Purkinje cell (primary cell): Measurements from ENCODE around the gene CAB39L. TPM values are rescaled to one million over a fixed set of nuclear protein-coding genes. Genes with fewer than 3 reads are reported as not detected.

Source experiments
- polyA plus RNA-seq: library from polyadenylated mRNA; unstranded; fragments of >200 nt; fragmentation: Nextera tagmentation; gene quantifications from 2 replicates; pipeline ENCODE4 v1.2.1, GENCODE V29; 2014

Gene CAB39L
- polyA plus RNA-seq, result 12.7 and 19.3 TPM in 2 replicates

GRCh38 chr13:49443704-49444523, at the start of gene CAB39L, which contains the start of gene SETDB2:
Gene CAB39L (minus strand): TSS chr13:49444064. CDS start chr13:49382910, 61,154 bp downstream.
Gene SETDB2 (plus strand): TSS chr13:49444274. CDS start chr13:49451894, 7,620 bp downstream.

Other genes with a start within 250 kb of the CAB39L start
- not detected in 2 replicates for gene MLNR, start 223.7 kb downstream of the CAB39L start, polyA plus RNA-seq
- gene CDADC1, start 196.1 kb downstream of the CAB39L start, polyA plus RNA-seq, result 70.3 and 84.0 TPM in 2 replicates
- gene SETDB2, start 210 bp upstream of the CAB39L start, polyA plus RNA-seq, result 4.9 and 6.9 TPM in 2 replicates
- 29.3 and 36.7 TPM in 2 replicates for gene PHF11, start 51.9 kb upstream of the CAB39L start, polyA plus RNA-seq
- gene RCBTB1, start 141.5 kb upstream of the CAB39L start, polyA plus RNA-seq, result 26.9 and 28.2 TPM in 2 replicates
- not detected in 2 replicates for gene ARL11, start 184.4 kb upstream of the CAB39L start, polyA plus RNA-seq
- gene EBPL, start 247.4 kb upstream of the CAB39L start, polyA plus RNA-seq, result 18.6 and 30.7 TPM in 2 replicates